ENCODE data around the gene DCTN3.

The DCTN3 gene

GRCh38 chr9:34662526-34663302 is 42.4 kb upstream of the DCTN3 start, which contains the start of gene CCL27:
Gene CCL27 (minus strand): TSS chr9:34662657. CDS start chr9:34662633, 24 bp downstream.
- TF ChIP-seq YY1 (IDR thresholded peaks at IDR 0.05; ENCODE audit: low read depth), result no peak
- TF ChIP-seq CREB1 (IDR thresholded peaks at IDR 0.05; ENCODE audit: low read depth), result no peak
- no peak for TF ChIP-seq USF1 (IDR thresholded peaks at IDR 0.05)
- no peak for TF ChIP-seq ZBTB7A (IDR thresholded peaks at IDR 0.05; ENCODE audit: low read depth)
- TF ChIP-seq MAX (IDR thresholded peaks at IDR 0.05), result no peak
- TF ChIP-seq TEAD4 (IDR thresholded peaks at IDR 0.05), result no peak
- no peak for TF ChIP-seq TAF1 (IDR thresholded peaks at IDR 0.05; ENCODE audit: low read depth)
- no peak for TF ChIP-seq RAD21 (IDR thresholded peaks at IDR 0.05; ENCODE audit: low read depth)
- TF ChIP-seq EP300 (IDR thresholded peaks at IDR 0.05; ENCODE audit: borderline replicate concordance), result no peak
- no peak for TF ChIP-seq CEBPB (IDR thresholded peaks at IDR 0.05)

- TF ChIP-seq YY1 (IDR thresholded peaks at IDR 0.05; ENCODE audit: low read depth) (no peak), CEBPB (IDR thresholded peaks at IDR 0.05) (no peak), MAX (IDR thresholded peaks at IDR 0.05) (no peak), TCF12 (IDR thresholded peaks at IDR 0.05; ENCODE audit: low read depth) (no peak), FOXM1 (IDR thresholded peaks at IDR 0.05; ENCODE audit: borderline replicate concordance, low read depth) (no peak), TAF1 (IDR thresholded peaks at IDR 0.05; ENCODE audit: low read depth) (no peak), TEAD4 (IDR thresholded peaks at IDR 0.05) (no peak), EP300 (IDR thresholded peaks at IDR 0.05; ENCODE audit: borderline replicate concordance) (no peak), CREB1 (IDR thresholded peaks at IDR 0.05; ENCODE audit: low read depth) (no peak), EGR1 (IDR thresholded peaks at IDR 0.05) (no peak), ZBTB7A (IDR thresholded peaks at IDR 0.05; ENCODE audit: low read depth) (no peak), RAD21 (IDR thresholded peaks at IDR 0.05; ENCODE audit: low read depth) (no peak), NFIC (IDR thresholded peaks at IDR 0.05) (no peak), USF1 (IDR thresholded peaks at IDR 0.05) (no peak), REST (IDR thresholded peaks at IDR 0.05; ENCODE audit: low read depth) (no peak)
Observed at GRCh38 chr9:34659592-34660253, 39.4 kb upstream of the DCTN3 start.

GRCh38 chr9:34658461-34658860 is 38.2 kb upstream of the DCTN3 start:
- TF ChIP-seq NFIC (IDR thresholded peaks at IDR 0.05) (no peak), YY1 (IDR thresholded peaks at IDR 0.05; ENCODE audit: low read depth) (no peak), REST (IDR thresholded peaks at IDR 0.05; ENCODE audit: low read depth) (no peak), FOXM1 (IDR thresholded peaks at IDR 0.05; ENCODE audit: borderline replicate concordance, low read depth) (no peak), CEBPB (IDR thresholded peaks at IDR 0.05) (no peak), EGR1 (IDR thresholded peaks at IDR 0.05) (no peak), TCF12 (IDR thresholded peaks at IDR 0.05; ENCODE audit: low read depth) (no peak), CREB1 (IDR thresholded peaks at IDR 0.05; ENCODE audit: low read depth) (no peak), MAX (IDR thresholded peaks at IDR 0.05) (no peak), TEAD4 (IDR thresholded peaks at IDR 0.05) (no peak)

GRCh38 chr9:34656992-34657391 is 36.7 kb upstream of the DCTN3 start:
- TF ChIP-seq REST (IDR thresholded peaks at IDR 0.05; ENCODE audit: low read depth) (no peak), FOXM1 (IDR thresholded peaks at IDR 0.05; ENCODE audit: borderline replicate concordance, low read depth) (no peak), TEAD4 (IDR thresholded peaks at IDR 0.05) (no peak), EP300 (IDR thresholded peaks at IDR 0.05; ENCODE audit: borderline replicate concordance) (no peak), TCF12 (IDR thresholded peaks at IDR 0.05; ENCODE audit: low read depth) (no peak), YY1 (IDR thresholded peaks at IDR 0.05; ENCODE audit: low read depth) (no peak), TAF1 (IDR thresholded peaks at IDR 0.05; ENCODE audit: low read depth) (no peak), MAX (IDR thresholded peaks at IDR 0.05) (no peak), ZBTB7A (IDR thresholded peaks at IDR 0.05; ENCODE audit: low read depth) (no peak), RAD21 (IDR thresholded peaks at IDR 0.05; ENCODE audit: low read depth) (no peak), EGR1 (IDR thresholded peaks at IDR 0.05) (no peak), CEBPB (IDR thresholded peaks at IDR 0.05) (no peak), NFIC (IDR thresholded peaks at IDR 0.05) (no peak), CREB1 (IDR thresholded peaks at IDR 0.05; ENCODE audit: low read depth) (no peak), USF1 (IDR thresholded peaks at IDR 0.05) (no peak)

Data from Ishikawa (cell line).